ENCODE results near the gene NCLN.
"Not testable (repeated sequence)": the region's sequence is repeated elsewhere in the genome, so short reads cannot be mapped to it uniquely, and the experiment has no call there.

The NCLN gene

GRCh38 chr19:3154957-3155736 is 30.6 kb upstream of the NCLN start:
- peak; percentile 75 for DNase-seq (ENCODE audit: low spot score)

GRCh38 chr19:3157096-3157845 is 28.5 kb upstream of the NCLN start:
- no peak for DNase-seq (ENCODE audit: low spot score)

GRCh38 chr19:3159565-3159964 is 26.2 kb upstream of the NCLN start:
- no peak for DNase-seq (ENCODE audit: low spot score)

GRCh38 chr19:3160219-3160618 is 25.5 kb upstream of the NCLN start:
- DNase-seq (ENCODE audit: low spot score) = no peak

- DNase-seq (ENCODE audit: low spot score) = no peak
Measured at GRCh38 chr19:3161453-3161852, 24.3 kb upstream of the NCLN start.

- DNase-seq (ENCODE audit: low spot score) = peak; percentile 22
Measured at GRCh38 chr19:3162418-3163229, 23.1 kb upstream of the NCLN start.

- DNase-seq (ENCODE audit: low spot score) = peak; percentile 89
Measured at GRCh38 chr19:3163230-3163886, 22.4 kb upstream of the NCLN start.

- DNase-seq (ENCODE audit: low spot score) = no peak
Measured at GRCh38 chr19:3163943-3164342, 21.8 kb upstream of the NCLN start.

GRCh38 chr19:3167533-3168272 is 18.0 kb upstream of the NCLN start:
- DNase-seq (ENCODE audit: low spot score) = no peak

GRCh38 chr19:3171894-3172672 is 13.6 kb upstream of the NCLN start:
- no peak for DNase-seq (ENCODE audit: low spot score)

GRCh38 chr19:3172673-3173000 is 13.1 kb upstream of the NCLN start:
- not testable (repeated sequence) for DNase-seq (ENCODE audit: low spot score)

- no peak for DNase-seq (ENCODE audit: low spot score)
Measured at GRCh38 chr19:3175781-3176714, 9.7 kb upstream of the NCLN start.

GRCh38 chr19:3176715-3177501 is 8.8 kb upstream of the NCLN start:
- DNase-seq (ENCODE audit: low spot score) = no peak

GRCh38 chr19:3178377-3178972 is 7.3 kb upstream of the NCLN start, which contains the start of gene S1PR4:
Gene S1PR4, plus strand, starts transcription at chr19:3178769. Its CDS starts 24 bp downstream, at chr19:3178793.
- DNase-seq (ENCODE audit: low spot score) = peak; percentile 83

GRCh38 chr19:3178973-3179738 is 6.6 kb upstream of the NCLN start:
- DNase-seq (ENCODE audit: low spot score) = no peak

GRCh38 chr19:3179739-3180293 is 5.9 kb upstream of the NCLN start:
- DNase-seq (ENCODE audit: low spot score) = no peak
